Endothelial cell (in vitro differentiated cells): ENCODE results near the gene PACRG. TPM values are rescaled to one million over a fixed set of nuclear protein-coding genes. Genes with fewer than 3 reads are reported as not detected.

Experiments
- DNase-seq: peaks from one replicate; pipeline ENCODE4 v3.0.0; 2021; ENCODE audit warnings: low spot score
- H3K27ac Mint-ChIP-seq: one replicate; pipeline ENCODE4 v1.8.0; 2021; ENCODE audit warnings: mixed read lengths, inconsistent platforms; ENCODE audit not compliant: unreplicated experiment
- H3K27me3 Mint-ChIP-seq: one replicate; pipeline ENCODE4 v1.8.0; 2021; ENCODE audit warnings: mild to moderate bottlenecking, moderate library complexity, mixed read lengths, inconsistent platforms; ENCODE audit not compliant: unreplicated experiment
- H3K36me3 Mint-ChIP-seq: one replicate; pipeline ENCODE4 v1.8.0; 2021; ENCODE audit warnings: mild to moderate bottlenecking, low read depth, mixed read lengths, inconsistent platforms; ENCODE audit not compliant: unreplicated experiment
- H3K4me1 Mint-ChIP-seq: one replicate; pipeline ENCODE4 v1.8.0; 2021; ENCODE audit warnings: mild to moderate bottlenecking, mixed read lengths, inconsistent platforms; ENCODE audit not compliant: unreplicated experiment
- H3K4me3 Mint-ChIP-seq: one replicate; pipeline ENCODE4 v1.8.0; 2021; ENCODE audit warnings: mild to moderate bottlenecking, mixed read lengths, inconsistent platforms; ENCODE audit not compliant: unreplicated experiment
- H3K9me3 Mint-ChIP-seq: one replicate; pipeline ENCODE4 v1.8.0; 2021; ENCODE audit warnings: mixed read lengths, inconsistent platforms; ENCODE audit not compliant: unreplicated experiment
- CTCF ChIP-seq: fragments of 200-600 bp; sonication (generic); IDR thresholded peaks from one replicate; pipeline ENCODE4 v1.5.0; 2021; ENCODE audit warnings: antibody characterized with exemption; ENCODE audit not compliant: unreplicated experiment
- total RNA-seq: library from RNA; stranded (reverse); fragmentation: NEBNext Ultra II Directional; extraction: Animal tissue kit (Norgen Biotek cat#: 25700); gene quantifications from one replicate; pipeline ENCODE4 v1.2.1, GENCODE V29; 2021; ENCODE audit not compliant: unreplicated experiment

PACRG gene
- total RNA-seq, 1 donor from 2014 or later = 1.1 TPM

GRCh38 chr6:162681447-162681846, 46.3 kb upstream of the PACRG start:
- Mint-ChIP-seq H3K36me3 (no peaks in the 10 kb centered on the region), H3K27me3 (no peaks in the 10 kb centered on the region), H3K4me1 (no peaks in the 10 kb centered on the region), H3K27ac (no peak overlapping the region), H3K4me3 (no peak overlapping the region), H3K9me3 (no peaks in the 10 kb centered on the region)
- no peak for TF ChIP-seq CTCF
- no peak for DNase-seq

- no peak for DNase-seq
- no peaks in the 10 kb centered on the region for H3K36me3 Mint-ChIP-seq
- H3K4me3 Mint-ChIP-seq = no peak overlapping the region
- H3K27me3 Mint-ChIP-seq = no peaks in the 10 kb centered on the region
- TF ChIP-seq CTCF = no peak
- H3K9me3 Mint-ChIP-seq = no peaks in the 10 kb centered on the region
- no peak overlapping the region for H3K27ac Mint-ChIP-seq
- no peaks in the 10 kb centered on the region for H3K4me1 Mint-ChIP-seq
These were observed 44.6 kb upstream of the PACRG start for GRCh38 chr6:162683135-162683534.

- no peak for TF ChIP-seq CTCF
- H3K4me3 Mint-ChIP-seq = no peak overlapping the region
- no peaks in the 10 kb centered on the region for H3K9me3 Mint-ChIP-seq
- no peaks in the 10 kb centered on the region for H3K27me3 Mint-ChIP-seq
- H3K36me3 Mint-ChIP-seq = no peaks in the 10 kb centered on the region
- no peaks in the 10 kb centered on the region for H3K4me1 Mint-ChIP-seq
- H3K27ac Mint-ChIP-seq = no peak overlapping the region
- no peak for DNase-seq
These were observed 43.7 kb upstream of the PACRG start for GRCh38 chr6:162684052-162684451.

- Mint-ChIP-seq H3K36me3 (no peaks in the 10 kb centered on the region), H3K9me3 (no peaks in the 10 kb centered on the region), H3K27ac (no peak overlapping the region), H3K27me3 (no peaks in the 10 kb centered on the region), H3K4me1 (peaks cover 3% of the 10 kb centered on the region), H3K4me3 (no peak overlapping the region)
- no peak for DNase-seq
- no peak for TF ChIP-seq CTCF
These were observed 42.8 kb upstream of the PACRG start for GRCh38 chr6:162684961-162685360.

- DNase-seq = no peak
- no peak for TF ChIP-seq CTCF
- Mint-ChIP-seq H3K9me3 (no peaks in the 10 kb centered on the region), H3K36me3 (no peaks in the 10 kb centered on the region), H3K27me3 (no peaks in the 10 kb centered on the region), H3K27ac (no peak overlapping the region), H3K4me3 (no peak overlapping the region), H3K4me1 (peaks cover 7% of the 10 kb centered on the region)
These were observed 42.2 kb upstream of the PACRG start for GRCh38 chr6:162685586-162685985.
